Keratinocyte (primary cell): ENCODE measurements around the gene APOF.

ENCODE experiments used
- EZH2 ChIP-seq: IDR thresholded peaks from one replicate; pipeline ENCODE4 v1.6.1; 2012; ENCODE audit warnings: inconsistent platforms, mild to moderate bottlenecking, low read length, moderate library complexity
- TF ChIP-seq, protein P1 (sequence below), 3 experiments: IDR thresholded peaks in 1 of 3; conservative IDR thresholded peaks in 1 of 3; optimal IDR thresholded peaks in 1 of 3; 2 replicates in 2 of 3; 3 replicates in 1 of 3; pipeline versions ENCODE3 to v1.5.1; 2011; ENCODE audit warnings: low read length in 3 of 3, mild to moderate bottlenecking in 3 of 3, moderate library complexity in 2 of 3, control low read depth in 1 of 3, inconsistent platforms in 1 of 3; ENCODE audit not compliant: insufficient read depth in 2 of 3; ENCODE audit errors: extremely low read depth in 1 of 3

DNA sequence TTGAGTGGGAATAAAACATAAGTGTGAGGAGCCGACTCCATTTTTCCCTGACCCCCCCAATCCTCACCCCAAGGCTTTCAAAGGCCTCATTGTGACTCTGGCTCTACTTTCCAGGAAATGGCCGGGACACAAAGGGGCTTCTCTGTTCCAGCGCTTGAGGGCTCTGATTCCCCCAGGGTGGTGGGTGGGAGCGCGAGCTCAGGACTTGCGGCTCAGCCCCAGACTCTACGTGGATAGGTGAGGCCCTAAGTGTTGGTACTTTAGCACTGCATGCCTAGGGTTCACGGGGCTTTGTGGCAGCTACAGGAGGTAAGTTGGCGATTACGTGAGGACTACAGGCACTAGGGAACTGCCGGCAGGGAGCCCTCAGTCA is 47.4 kb downstream of the APOF start:
- TF ChIP-seq, protein P1, sequence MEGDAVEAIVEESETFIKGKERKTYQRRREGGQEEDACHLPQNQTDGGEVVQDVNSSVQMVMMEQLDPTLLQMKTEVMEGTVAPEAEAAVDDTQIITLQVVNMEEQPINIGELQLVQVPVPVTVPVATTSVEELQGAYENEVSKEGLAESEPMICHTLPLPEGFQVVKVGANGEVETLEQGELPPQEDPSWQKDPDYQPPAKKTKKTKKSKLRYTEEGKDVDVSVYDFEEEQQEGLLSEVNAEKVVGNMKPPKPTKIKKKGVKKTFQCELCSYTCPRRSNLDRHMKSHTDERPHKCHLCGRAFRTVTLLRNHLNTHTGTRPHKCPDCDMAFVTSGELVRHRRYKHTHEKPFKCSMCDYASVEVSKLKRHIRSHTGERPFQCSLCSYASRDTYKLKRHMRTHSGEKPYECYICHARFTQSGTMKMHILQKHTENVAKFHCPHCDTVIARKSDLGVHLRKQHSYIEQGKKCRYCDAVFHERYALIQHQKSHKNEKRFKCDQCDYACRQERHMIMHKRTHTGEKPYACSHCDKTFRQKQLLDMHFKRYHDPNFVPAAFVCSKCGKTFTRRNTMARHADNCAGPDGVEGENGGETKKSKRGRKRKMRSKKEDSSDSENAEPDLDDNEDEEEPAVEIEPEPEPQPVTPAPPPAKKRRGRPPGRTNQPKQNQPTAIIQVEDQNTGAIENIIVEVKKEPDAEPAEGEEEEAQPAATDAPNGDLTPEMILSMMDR (optimal IDR thresholded peaks at IDR 0.05 in 1 of 3, IDR thresholded peaks at IDR 0.05 in 1 of 3, conservative IDR thresholded peaks at IDR 0.05 in 1 of 3; ENCODE audit: extremely low read depth in 1 of 3, insufficient read depth in 2 of 3, low read length in 3 of 3), result no peak
- no peak for TF ChIP-seq EZH2
